Measurements from ENCODE around the gene CLCN5.

The CLCN5 gene

GRCh38 chrX:50125480-50125879, 203.1 kb downstream of the CLCN5 start:
- DNase-seq (ENCODE audit: low read depth, low spot score), result no peak
- no peak overlapping the region for H3K27ac ChIP-seq

- no peak overlapping the region for H3K27ac ChIP-seq
- no peak for DNase-seq (ENCODE audit: low read depth, low spot score)
These were observed 225.6 kb downstream of the CLCN5 start for GRCh38 chrX:50147972-50148371.
